ENCODE measurements around the gene ZNF14.
A peak's percentile ranks its signal among the peaks of the same experiment; 100 is the strongest.

The ZNF14 gene

GRCh38 chr19:19721896-19722295 is 11.0 kb downstream of the ZNF14 start:
- H3K27ac ChIP-seq (ENCODE audit: extremely low read depth, low read depth, low read length): no peak overlapping the region
- TF ChIP-seq ZNF324 (tag by site-specific recombination; IDR thresholded peaks at IDR 0.05): no peak
- TF ChIP-seq ZNF704 (tag by site-specific recombination; IDR thresholded peaks at IDR 0.05): no peak
- TF ChIP-seq ZNF132 (tag by site-specific recombination; IDR thresholded peaks at IDR 0.05; ENCODE audit: borderline replicate concordance): no peak
- no peak for TF ChIP-seq ZEB2 (tag by site-specific recombination; IDR thresholded peaks at IDR 0.05)
- TF ChIP-seq ZNF660 (tag by site-specific recombination; IDR thresholded peaks at IDR 0.05): no peak
- TF ChIP-seq ZNF548 (tag by site-specific recombination; IDR thresholded peaks at IDR 0.05): no peak
- CTCF ChIA-PET: no interaction called here
- no peaks in the 10 kb centered on the region; the same call in 1 of the 2 replicates for H3K9me3 ChIP-seq (ENCODE audit: control insufficient read depth, insufficient read depth, low read depth, low read length)
- H3K4me1 ChIP-seq (ENCODE audit: control insufficient read depth, insufficient read depth, low read length): no peaks in the 10 kb centered on the region
- peaks cover 0 to 10% of the 10 kb centered on the region in 2 experiments; a peak in 1 of 3 replicates for H3K36me3 ChIP-seq (ENCODE audit: control insufficient read depth in 2 of 2, insufficient read depth in 1 of 2, low read length in 2 of 2)
- no peak overlapping the region for H3K4me3 ChIP-seq (ENCODE audit: low read depth, low read length)
- POLR2A ChIA-PET: no interaction called here

GRCh38 chr19:19719798-19720197 is 13.1 kb downstream of the ZNF14 start:
- H3K9me3 ChIP-seq (ENCODE audit: control insufficient read depth, insufficient read depth, low read depth, low read length): no peaks in the 10 kb centered on the region; the same call in 1 of the 2 replicates
- ChIA-PET POLR2A (no interaction called here), CTCF (no interaction called here)
- peaks cover 0 to 16% of the 10 kb centered on the region in 2 experiments; a peak in 2 of 3 replicates for H3K36me3 ChIP-seq (ENCODE audit: control insufficient read depth in 2 of 2, insufficient read depth in 1 of 2, low read length in 2 of 2)
- no peak overlapping the region for H3K4me3 ChIP-seq (ENCODE audit: low read depth, low read length)
- TF ChIP-seq ZNF324 (tag by site-specific recombination; IDR thresholded peaks at IDR 0.05): no peak
- TF ChIP-seq ZBTB6 (tag by site-specific recombination; IDR thresholded peaks at IDR 0.05): no peak
- no peak for TF ChIP-seq ZNF335 (tag by site-specific recombination; conservative IDR thresholded peaks at IDR 0.05)
- TF ChIP-seq ZNF350 (tag by site-specific recombination; IDR thresholded peaks at IDR 0.05): no peak
- TF ChIP-seq SETDB1 (IDR thresholded peaks at IDR 0.05; ENCODE audit: insufficient read length, low read length): peak; percentile 36
- no peak for TF ChIP-seq ZNF2 (tag by site-specific recombination; IDR thresholded peaks at IDR 0.05)
- TF ChIP-seq ZNF510 (tag by site-specific recombination; IDR thresholded peaks at IDR 0.05; ENCODE audit: insufficient replicate concordance): no peak
- no peak for TF ChIP-seq ZNF488 (tag by site-specific recombination; IDR thresholded peaks at IDR 0.05)
- H3K27ac ChIP-seq (ENCODE audit: extremely low read depth, low read depth, low read length): no peak overlapping the region
- H3K4me1 ChIP-seq (ENCODE audit: control insufficient read depth, insufficient read depth, low read length): no peaks in the 10 kb centered on the region

GRCh38 chr19:19711934-19712828 is 20.7 kb downstream of the ZNF14 start:
- H3K9me3 ChIP-seq (ENCODE audit: control insufficient read depth, insufficient read depth, low read depth, low read length): no peaks in the 10 kb centered on the region; the same call in 1 of the 2 replicates
- peaks cover 10 to 43% of the 10 kb centered on the region in 2 experiments; a peak in 2 of 3 replicates for H3K36me3 ChIP-seq (ENCODE audit: control insufficient read depth in 2 of 2, insufficient read depth in 1 of 2, low read length in 2 of 2)
- H3K4me1 ChIP-seq (ENCODE audit: control insufficient read depth, insufficient read depth, low read length): no peaks in the 10 kb centered on the region
- TF ChIP-seq TCF7L2 (IDR thresholded peaks at IDR 0.05; ENCODE audit: borderline replicate concordance, low read depth, low read length) (no peak), TRIM28 (IDR thresholded peaks at IDR 0.05; ENCODE audit: borderline replicate concordance, low read length) (peak; percentile 84; the same call in 1 of the 2 replicates), ZNF274 (IDR thresholded peaks at IDR 0.05; ENCODE audit: low read length) (peak; percentile 70), ZNF274 (tag by site-specific recombination; IDR thresholded peaks at IDR 0.05; ENCODE audit: borderline replicate concordance) (peak; percentile 63; the same call in 1 of the 2 replicates), SETDB1 (IDR thresholded peaks at IDR 0.05; ENCODE audit: insufficient read length, low read length) (peak; percentile 97)
- ChIA-PET POLR2A (no interaction called here), CTCF (no interaction called here)
- H3K4me3 ChIP-seq (ENCODE audit: low read depth, low read length): no peak overlapping the region
- no peak overlapping the region for H3K27ac ChIP-seq (ENCODE audit: extremely low read depth, low read depth, low read length)

All from HEK293 (cell line).